MM.1S (cell line): ENCODE measurements around the gene ELMO1.

Experiments
- CTCF ChIP-seq: fragments of 300-600 bp; sonication (generic); IDR thresholded peaks from 2 replicates; pipeline ENCODE4 v1.5.1; 2016; ENCODE audit warnings: antibody characterized with exemption, low read length, mixed read lengths
- EZH2 ChIP-seq: fragments of 300-600 bp; sonication (generic); optimal IDR thresholded peaks from 2 replicates; pipeline ENCODE3; 2017; ENCODE audit warnings: low read depth, mild to moderate bottlenecking, antibody characterized with exemption, low read length, mixed read lengths
- EZH2phosphoT487 ChIP-seq: fragments of 300-600 bp; sonication (generic); IDR thresholded peaks from 2 replicates; pipeline ENCODE4 v1.6.1; 2018; ENCODE audit warnings: antibody characterized with exemption, low read length

GRCh38 chr7:37491919-37492694 lies 43.4 kb upstream of the ELMO1 start:
- TF ChIP-seq CTCF, result no peak
- TF ChIP-seq EZH2, result no peak
- no peak for TF ChIP-seq EZH2phosphoT487
